Esophagus (tissue), 2 donors: ENCODE measurements around the gene KRTAP12-4. TPM values are rescaled to one million over a fixed set of nuclear protein-coding genes. Genes with fewer than 3 reads are reported as not detected.
"Not testable (repeated sequence)": the region's sequence is repeated elsewhere in the genome, so short reads cannot be mapped to it uniquely, and the experiment has no call there.

ENCODE experiments used
- H3K27ac ChIP-seq, 2 donors: one replicate each; pipeline ENCODE4 v1.5.1; 2013; ENCODE audit warnings: low read depth in 2 of 2, mild to moderate bottlenecking in 2 of 2, inconsistent platforms in 1 of 2, low read length in 1 of 2, moderate library complexity in 1 of 2
- H3K27me3 ChIP-seq, 2 donors: one replicate each; pipeline ENCODE4 v1.6.1; 2013; ENCODE audit warnings: low read length in 2 of 2, control low read depth in 1 of 2, mild to moderate bottlenecking in 1 of 2; ENCODE audit not compliant: insufficient read depth in 2 of 2, control insufficient read depth in 1 of 2
- H3K36me3 ChIP-seq, 2 donors: one replicate each; pipeline ENCODE4 v1.6.1; 2013; ENCODE audit warnings: low read length in 1 of 2; ENCODE audit not compliant: control insufficient read depth in 2 of 2, insufficient read depth in 2 of 2
- H3K4me1 ChIP-seq, 2 donors: one replicate each; pipeline ENCODE4 v1.6.1; 2013; ENCODE audit warnings: low read length in 1 of 2; ENCODE audit not compliant: control insufficient read depth in 2 of 2, insufficient read depth in 2 of 2
- H3K4me3 ChIP-seq, 2 donors: one replicate each; pipeline ENCODE4 v1.5.1; 2013; ENCODE audit warnings: low read length in 2 of 2, mild to moderate bottlenecking in 2 of 2, low read depth in 1 of 2, moderate library complexity in 1 of 2
- H3K9me3 ChIP-seq, 2 donors: one replicate each; pipeline ENCODE4 v1.6.1; 2013; ENCODE audit warnings: mild to moderate bottlenecking in 2 of 2, low read depth in 1 of 2, low read length in 1 of 2, moderate library complexity in 1 of 2; ENCODE audit not compliant: control insufficient read depth in 2 of 2, insufficient read depth in 1 of 2
- WGBS, 2 donors: extraction: QIAGEN DNeasy Blood & Tissue Kit; methylation state at CpG; one replicate each; pipeline ENCODE4 v1.1.7; 2013; 5-methylcytosine and 5-hydroxymethylcytosine counted together
- polyA plus RNA-seq, 2 donors: library from polyadenylated mRNA; stranded (reverse); fragments of 200-250 nt; gene quantifications; one replicate each; pipeline ENCODE4 v1.2.3, GENCODE V29; 2013
- donor health status: healthy with polysubstance abuse.
- donor health status: Bipolar disorder and iron deficiency.

The KRTAP12-4 gene
- polyA plus RNA-seq, 2 donors, result not detected

DNA sequence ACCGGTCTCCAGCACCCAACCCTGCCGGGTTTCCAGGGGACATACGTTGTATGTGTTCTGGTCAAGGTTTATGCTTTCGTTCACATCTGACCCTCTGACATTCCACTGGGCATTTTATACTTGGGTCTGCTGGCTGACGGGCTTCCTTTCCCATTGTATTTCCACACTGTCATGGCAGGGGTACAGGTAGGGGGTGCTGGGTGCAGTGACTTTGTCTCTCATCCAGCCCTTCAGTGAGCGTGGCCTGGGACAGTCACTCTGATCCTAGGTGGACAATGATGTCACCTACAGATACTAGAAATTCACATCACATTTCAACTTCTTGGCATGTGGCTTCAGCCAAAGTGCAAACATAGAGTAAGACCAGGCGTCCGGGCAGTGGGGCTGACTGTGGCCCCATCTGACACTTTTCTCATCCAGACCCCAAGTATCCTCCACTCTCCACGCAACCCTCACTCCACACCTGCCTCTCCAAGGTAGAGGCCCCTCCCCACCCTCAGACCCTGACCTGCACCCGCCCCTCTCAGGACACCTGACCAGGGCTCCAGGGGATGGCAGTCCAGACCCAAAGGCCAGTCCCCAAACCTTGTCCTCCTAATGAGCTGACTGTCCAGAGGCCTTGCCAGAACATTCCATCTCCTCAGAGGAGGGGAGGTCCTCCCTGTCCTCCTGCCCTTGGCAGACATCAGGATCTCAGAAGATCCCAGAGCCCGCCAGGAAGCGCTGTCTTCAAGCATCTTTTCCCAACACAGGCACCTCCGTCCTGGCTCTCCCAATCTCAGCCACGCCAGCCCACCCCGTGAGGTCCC is 18.0 kb downstream of the KRTAP12-4 start:
- 76 to 84% methylated on average over 15 of the region's 15 CpGs for WGBS, 2 donors
- Histone ChIP-seq H3K4me3 (no peak overlapping the region), H3K36me3 (no peaks in the 10 kb centered on the region), H3K27ac (no peak overlapping the region), H3K9me3 (no peaks in the 10 kb centered on the region), H3K4me1 (no peaks in the 10 kb centered on the region), H3K27me3 (peaks cover 0 to 5% of the 10 kb centered on the region in 2 donors)

DNA sequence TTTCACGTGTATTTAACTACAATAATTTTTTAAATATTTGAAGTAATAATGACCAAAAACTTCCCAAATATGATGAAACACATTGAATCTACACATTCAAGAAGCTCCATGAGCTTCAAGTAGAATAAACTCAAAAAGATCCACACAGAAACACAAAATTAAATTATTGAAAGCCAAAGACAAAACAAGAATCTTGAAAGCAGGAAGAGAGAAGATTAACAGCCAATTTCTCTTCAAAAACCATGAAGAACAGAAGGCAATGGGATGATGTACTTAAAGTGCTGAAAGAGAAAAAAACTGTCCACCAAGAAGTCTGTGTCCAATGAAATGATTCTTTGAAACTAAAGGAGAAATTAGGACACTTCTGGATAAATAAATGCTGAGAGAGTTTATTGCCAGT is 22.4 kb downstream of the KRTAP12-4 start:
- Histone ChIP-seq H3K36me3 (no peaks in the 10 kb centered on the region), H3K27ac (no peak overlapping the region), H3K4me3 (no peak overlapping the region), H3K27me3 (peaks cover 0 to 5% of the 10 kb centered on the region in 2 donors), H3K4me1 (peaks cover 0 to 2% of the 10 kb centered on the region in 2 donors), H3K9me3 (peaks cover 0 to 3% of the 10 kb centered on the region in 2 donors)
- 88 to 89% methylated on average over 1 of the region's 1 CpG for WGBS, 2 donors

DNA sequence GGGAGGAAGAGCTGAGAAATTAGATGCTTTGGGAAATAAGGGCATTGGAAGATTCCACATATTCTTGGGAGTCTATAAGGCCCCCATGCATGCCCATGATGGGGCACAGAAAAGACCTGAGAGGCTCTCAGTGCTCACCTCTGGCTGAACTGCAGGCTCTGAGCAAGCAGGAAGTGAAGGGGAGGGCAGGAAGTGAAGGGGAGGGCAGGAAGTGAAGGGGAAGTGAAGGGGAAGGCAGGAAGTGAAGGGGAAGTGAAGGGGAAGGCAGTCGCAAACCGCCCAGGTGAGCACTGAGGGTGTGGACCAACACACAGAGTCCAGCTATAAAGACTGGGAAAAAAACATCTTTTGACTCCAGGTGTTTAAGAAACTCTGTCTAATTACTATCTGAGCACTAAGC is 24.0 kb downstream of the KRTAP12-4 start:
- Histone ChIP-seq H3K4me3 (no peak overlapping the region), H3K27me3 (no peaks in the 10 kb centered on the region), H3K9me3 (peaks cover 0 to 3% of the 10 kb centered on the region in 2 donors), H3K27ac (no peak overlapping the region), H3K4me1 (peaks cover 0 to 2% of the 10 kb centered on the region in 2 donors), H3K36me3 (no peaks in the 10 kb centered on the region)
- WGBS, 2 donors, result 74 to 84% methylated on average over 2 of the region's 2 CpGs

DNA sequence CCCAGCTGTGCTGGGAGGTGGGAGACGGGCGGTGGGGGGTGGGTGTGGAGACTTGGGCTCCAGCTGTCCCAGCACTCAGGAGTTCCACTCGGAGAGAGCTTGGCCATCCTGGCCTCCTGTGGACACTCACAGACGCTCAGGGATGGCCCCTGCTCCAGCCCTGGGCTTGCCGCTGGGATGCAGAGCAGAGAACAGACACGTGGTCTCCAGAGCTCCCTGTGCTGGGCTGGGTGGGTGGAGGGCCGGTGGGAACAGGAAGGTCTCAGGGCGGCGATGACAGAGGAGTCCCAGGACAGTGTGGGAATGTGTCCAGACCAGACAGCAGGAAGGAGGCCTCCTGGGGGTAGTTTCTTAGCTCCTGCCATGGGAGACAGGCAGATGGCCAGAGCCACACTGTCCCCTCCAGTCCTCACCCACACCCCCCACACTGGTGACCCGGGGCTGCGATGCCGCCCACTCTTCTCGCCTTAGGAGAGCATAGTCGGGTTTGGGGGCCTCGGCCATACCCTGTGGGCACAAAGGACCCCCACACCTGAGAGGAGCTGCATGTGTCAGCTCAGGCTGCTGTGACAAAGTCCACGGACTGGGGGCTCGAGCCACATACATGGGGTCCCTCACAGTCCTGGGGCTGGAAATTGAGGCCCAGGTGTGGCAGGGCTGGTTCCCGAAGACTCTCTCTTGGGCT is 25.6 kb downstream of the KRTAP12-4 start:
- Histone ChIP-seq H3K4me3 (no peak overlapping the region), H3K27me3 (no peaks in the 10 kb centered on the region), H3K4me1 (peaks cover 0 to 2% of the 10 kb centered on the region in 2 donors), H3K9me3 (peaks cover 0 to 3% of the 10 kb centered on the region in 2 donors), H3K27ac (no peak overlapping the region), H3K36me3 (no peaks in the 10 kb centered on the region)
- WGBS, 2 donors, result 76 to 82% methylated on average over 18 of the region's 18 CpGs

DNA sequence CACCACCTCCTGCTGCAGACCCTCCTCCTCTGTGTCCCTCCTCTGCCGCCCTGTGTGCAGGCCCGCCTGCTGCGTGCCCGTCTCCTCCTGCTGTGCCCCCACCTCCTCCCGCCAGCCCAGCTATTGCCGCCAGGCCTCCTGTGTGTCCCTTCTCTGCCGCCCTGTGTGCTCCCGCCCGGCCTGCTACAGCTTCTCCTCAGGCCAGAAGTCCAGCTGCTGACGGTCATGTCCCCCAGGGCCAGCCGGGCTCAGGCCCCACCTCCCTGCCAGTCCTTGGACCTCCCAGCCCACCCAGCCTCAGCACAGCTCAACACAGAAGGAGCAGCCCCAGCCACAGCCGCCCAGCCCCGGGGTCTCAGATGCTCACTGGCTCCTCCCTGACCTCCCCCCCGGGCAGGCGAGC is 26.6 kb downstream of the KRTAP12-4 start:
- not testable (repeated sequence) for H3K4me1 ChIP-seq, H3K4me3 ChIP-seq, H3K36me3 ChIP-seq, H3K27ac ChIP-seq, H3K27me3 ChIP-seq, H3K9me3 ChIP-seq
- 38 to 62% methylated on average over 14 to 15 of the region's 15 CpGs for WGBS, 2 donors

DNA sequence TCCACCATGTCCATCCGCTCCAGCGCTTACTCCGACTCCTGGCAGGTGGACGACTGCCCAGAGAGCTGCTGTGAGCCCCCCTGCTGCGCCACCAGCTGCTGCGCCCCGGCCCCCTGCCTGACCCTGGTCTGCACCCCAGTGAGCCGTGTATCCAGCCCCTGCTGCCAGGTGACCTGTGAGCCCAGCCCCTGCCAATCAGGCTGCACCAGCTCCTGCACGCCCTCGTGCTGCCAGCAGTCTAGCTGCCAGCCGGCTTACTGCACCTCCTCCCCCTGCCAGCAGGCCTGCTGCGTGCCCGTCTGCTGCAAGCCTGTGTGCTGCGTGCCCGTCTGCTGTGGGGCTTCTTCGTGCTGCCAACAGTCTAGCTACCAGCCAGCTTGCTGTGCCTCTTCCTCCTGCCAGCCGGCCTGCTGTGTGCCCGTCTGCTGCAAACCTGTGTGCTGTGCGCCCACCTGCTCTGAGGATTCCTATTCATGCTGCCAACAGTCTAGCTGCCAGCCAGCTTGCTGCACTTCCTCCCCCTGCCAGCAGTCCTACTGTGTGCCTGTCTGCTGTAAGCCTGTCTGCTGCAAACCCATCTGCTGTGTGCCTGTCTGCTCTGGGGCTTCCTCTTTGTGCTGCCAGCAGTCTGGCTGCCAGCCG is 27.2 kb downstream of the KRTAP12-4 start:
- WGBS, 2 donors, result 68 to 86% methylated on average over 13 to 20 of the region's 20 CpGs
- H3K4me3 ChIP-seq, H3K36me3 ChIP-seq, H3K4me1 ChIP-seq, H3K27me3 ChIP-seq, H3K9me3 ChIP-seq, H3K27ac ChIP-seq: not testable (repeated sequence)

DNA sequence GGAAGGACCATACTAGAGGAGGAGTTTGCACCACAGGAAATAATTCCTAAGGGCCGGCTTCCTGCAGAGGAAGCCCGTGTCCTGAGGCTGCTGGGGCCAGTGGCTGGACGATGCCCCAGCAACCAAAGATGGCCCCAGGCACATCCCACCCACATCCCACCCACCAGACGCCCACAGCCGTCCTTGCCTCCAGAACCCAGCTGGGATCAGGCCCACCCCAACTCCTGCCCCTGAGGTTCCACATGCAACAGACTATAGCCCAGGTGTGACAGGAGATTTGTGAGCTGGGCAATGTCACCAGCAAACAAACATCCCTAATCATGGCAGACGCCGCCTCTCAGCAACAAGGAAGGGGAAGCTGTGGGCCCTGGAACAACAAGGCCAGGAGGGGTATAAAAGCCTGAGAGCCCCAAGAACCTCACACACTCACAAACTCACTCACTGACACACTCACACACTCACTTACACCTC is 27.8 kb downstream of the KRTAP12-4 start, which contains the start of gene KRTAP10-9:
KRTAP10-9 (plus strand) TSS at position 421 of the 471 bp plus-strand sequence. CDS start 79 bp downstream, outside the sequence.
- WGBS, 2 donors, result 53 to 67% methylated on average over 7 of the region's 7 CpGs

DNA sequence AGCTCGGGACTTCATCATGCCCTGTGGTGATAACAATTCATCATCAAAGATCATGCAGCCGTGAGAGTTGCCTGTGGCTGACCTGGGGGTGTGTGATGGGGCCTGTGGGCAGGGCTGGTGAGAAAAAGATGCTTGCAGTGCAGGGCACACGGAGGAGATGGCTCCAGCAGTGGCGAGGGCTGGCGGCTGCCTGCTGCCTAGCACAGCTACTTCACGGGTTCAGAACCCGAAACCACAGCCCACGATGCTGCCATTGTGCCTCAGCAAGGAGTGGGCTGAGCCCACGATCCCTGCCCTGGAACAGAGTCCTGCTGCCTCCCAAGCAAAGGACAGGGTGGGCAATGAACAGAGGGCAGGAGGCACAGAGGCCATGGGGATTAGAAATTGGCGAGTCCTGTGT is 28.2 kb downstream of the KRTAP12-4 start:
- no peaks in the 10 kb centered on the region for H3K36me3 ChIP-seq
- H3K4me3 ChIP-seq, result no peak overlapping the region
- H3K4me1 ChIP-seq, result peaks cover 0 to 2% of the 10 kb centered on the region in 2 donors
- H3K9me3 ChIP-seq, result peaks cover 0 to 3% of the 10 kb centered on the region in 2 donors
- 70 to 71% methylated on average over 10 of the region's 10 CpGs for WGBS, 2 donors
- H3K27ac ChIP-seq, result no peak overlapping the region
- H3K27me3 ChIP-seq, result no peaks in the 10 kb centered on the region

More for the DNA sequence above, 27.8 kb downstream of the KRTAP12-4 start, which contains the start of gene KRTAP10-9:
- H3K27me3 ChIP-seq, result no peaks in the 10 kb centered on the region
- no peak within 1 kb of the TSS for H3K27ac ChIP-seq
- peaks cover 0 to 3% of the 10 kb centered on the region in 2 donors for H3K9me3 ChIP-seq
- no peaks in the 10 kb centered on the region for H3K36me3 ChIP-seq
- no peak within 1 kb of the TSS for H3K4me3 ChIP-seq
- H3K4me1 ChIP-seq, result peaks cover 0 to 2% of the 10 kb centered on the region in 2 donors

DNA sequence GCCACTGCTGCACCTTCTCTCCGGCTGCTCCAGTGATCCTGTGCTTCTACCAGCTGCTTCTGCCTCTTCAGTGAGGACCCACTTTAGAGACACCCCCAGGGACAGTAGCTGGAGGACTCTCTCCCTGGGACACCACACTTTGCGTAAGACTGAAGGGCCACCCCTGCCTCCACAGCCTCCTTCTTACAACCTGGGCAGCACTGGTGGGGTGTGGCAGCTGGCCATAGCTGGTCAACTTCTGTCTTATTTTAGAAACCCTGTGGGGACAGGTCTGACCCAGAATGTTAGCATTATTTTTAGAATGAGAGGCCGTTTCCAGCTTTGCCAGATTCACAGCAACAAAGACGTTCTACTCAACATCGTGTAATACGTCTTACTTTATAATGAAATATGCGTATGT is 28.7 kb downstream of the KRTAP12-4 start:
- Histone ChIP-seq H3K27ac (no peak overlapping the region), H3K4me3 (no peak overlapping the region), H3K9me3 (peaks cover 0 to 3% of the 10 kb centered on the region in 2 donors), H3K27me3 (no peaks in the 10 kb centered on the region), H3K4me1 (peaks cover 0 to 2% of the 10 kb centered on the region in 2 donors), H3K36me3 (no peaks in the 10 kb centered on the region)
- 87% methylated on average over 7 of the region's 7 CpGs for WGBS, 2 donors
